Endothelial cell of hepatic sinusoid (primary cell): ENCODE results near the gene SEMA4F.
"Not testable (repeated sequence)": the region's sequence is repeated elsewhere in the genome, so short reads cannot be mapped to it uniquely, and the experiment has no call there.

ENCODE experiments used
- in situ Hi-C: cut with HindIII; loops from 2 replicates; pipeline ENCODE4 v1.10.0; 2017; ENCODE audit warnings: low sequenced_read_pairs

The SEMA4F gene, protein sequence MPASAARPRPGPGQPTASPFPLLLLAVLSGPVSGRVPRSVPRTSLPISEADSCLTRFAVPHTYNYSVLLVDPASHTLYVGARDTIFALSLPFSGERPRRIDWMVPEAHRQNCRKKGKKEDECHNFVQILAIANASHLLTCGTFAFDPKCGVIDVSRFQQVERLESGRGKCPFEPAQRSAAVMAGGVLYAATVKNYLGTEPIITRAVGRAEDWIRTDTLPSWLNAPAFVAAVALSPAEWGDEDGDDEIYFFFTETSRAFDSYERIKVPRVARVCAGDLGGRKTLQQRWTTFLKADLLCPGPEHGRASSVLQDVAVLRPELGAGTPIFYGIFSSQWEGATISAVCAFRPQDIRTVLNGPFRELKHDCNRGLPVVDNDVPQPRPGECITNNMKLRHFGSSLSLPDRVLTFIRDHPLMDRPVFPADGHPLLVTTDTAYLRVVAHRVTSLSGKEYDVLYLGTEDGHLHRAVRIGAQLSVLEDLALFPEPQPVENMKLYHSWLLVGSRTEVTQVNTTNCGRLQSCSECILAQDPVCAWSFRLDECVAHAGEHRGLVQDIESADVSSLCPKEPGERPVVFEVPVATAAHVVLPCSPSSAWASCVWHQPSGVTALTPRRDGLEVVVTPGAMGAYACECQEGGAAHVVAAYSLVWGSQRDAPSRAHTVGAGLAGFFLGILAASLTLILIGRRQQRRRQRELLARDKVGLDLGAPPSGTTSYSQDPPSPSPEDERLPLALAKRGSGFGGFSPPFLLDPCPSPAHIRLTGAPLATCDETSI

DNA sequence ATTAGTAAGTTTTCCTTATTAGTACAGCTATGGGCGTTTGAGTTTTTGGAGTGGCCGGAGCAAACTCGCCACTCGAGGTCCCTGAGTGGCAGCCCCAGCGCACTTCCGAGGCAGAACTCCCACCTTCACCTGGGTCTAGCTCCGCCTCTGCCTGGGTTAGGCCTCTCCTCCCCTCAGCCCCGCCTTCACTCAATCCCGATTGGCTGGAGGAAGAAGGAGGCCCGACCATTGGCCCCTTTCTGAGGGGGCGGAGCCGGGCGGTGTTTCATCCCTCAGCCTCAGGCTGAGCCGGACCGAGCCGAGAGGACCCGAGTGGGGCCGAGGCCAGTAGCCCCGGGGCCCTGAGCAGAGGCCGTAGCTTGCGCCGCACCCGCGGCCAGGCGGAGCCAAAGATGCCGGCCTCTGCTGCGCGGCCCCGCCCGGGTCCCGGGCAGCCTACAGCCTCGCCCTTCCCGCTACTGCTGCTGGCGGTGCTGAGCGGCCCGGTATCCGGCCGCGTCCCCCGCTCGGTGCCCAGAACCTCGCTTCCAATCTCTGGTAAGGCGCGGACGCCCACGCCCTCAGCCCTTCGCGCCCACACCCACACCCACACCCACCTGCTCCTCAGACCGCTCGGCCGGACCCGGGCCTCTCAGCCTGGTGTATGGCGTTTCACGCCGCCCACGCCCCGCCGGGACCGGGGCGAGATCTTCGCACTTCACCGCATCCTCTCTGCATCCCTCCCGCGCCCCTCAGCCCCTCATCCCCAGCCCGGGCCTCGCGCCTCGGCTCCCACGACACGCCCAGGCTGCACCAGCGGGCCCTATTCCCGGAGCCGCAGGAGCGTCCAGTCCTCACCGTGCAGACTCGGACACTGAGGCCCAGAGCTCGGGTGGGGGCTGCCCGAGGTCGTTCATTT is at the start of gene SEMA4F:
TSS of gene SEMA4F (plus strand) at position 263 of the 898 bp plus-strand sequence. CDS start at position 393, 130 bp downstream.
- in situ Hi-C loops, result no loop called here

DNA sequence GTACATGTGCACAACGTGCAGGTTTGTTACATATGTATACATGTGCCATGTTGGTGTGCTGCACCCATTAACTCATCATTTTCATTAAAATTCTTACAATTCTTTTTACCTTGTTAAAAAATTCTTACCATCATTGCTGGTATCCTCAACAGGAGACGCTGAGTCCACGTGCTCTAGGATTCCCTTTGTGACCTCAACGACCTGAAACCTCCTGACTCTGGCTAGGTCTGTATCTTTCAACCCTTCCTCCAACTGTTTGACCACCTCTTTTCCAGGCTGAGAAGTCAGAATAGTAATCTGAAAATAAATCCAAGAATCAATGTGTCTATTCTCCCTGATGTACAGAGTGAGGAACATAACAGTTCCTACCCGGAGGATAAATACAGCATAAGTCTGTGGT is 47.1 kb upstream of the SEMA4F start:
- in situ Hi-C loops, result no loop called here

DNA sequence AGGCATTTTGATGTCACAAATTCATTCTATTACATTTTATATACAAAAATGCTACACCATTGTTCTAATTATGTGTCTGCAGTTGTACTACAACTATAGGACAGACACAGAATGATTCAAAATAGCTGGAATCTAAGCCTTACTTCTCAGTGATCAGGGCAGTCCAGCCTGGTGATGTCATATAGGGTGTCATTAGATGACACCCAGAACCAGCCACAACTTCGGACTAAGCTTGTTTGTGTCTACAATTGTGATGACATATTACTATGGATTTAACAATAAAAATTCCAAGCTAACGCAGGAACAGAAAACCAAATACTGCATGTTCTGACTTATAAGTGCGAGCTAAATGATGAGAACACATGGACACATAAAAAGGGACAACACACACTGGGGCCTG is 36.9 kb upstream of the SEMA4F start:
- in situ Hi-C loops, result no loop called here

DNA sequence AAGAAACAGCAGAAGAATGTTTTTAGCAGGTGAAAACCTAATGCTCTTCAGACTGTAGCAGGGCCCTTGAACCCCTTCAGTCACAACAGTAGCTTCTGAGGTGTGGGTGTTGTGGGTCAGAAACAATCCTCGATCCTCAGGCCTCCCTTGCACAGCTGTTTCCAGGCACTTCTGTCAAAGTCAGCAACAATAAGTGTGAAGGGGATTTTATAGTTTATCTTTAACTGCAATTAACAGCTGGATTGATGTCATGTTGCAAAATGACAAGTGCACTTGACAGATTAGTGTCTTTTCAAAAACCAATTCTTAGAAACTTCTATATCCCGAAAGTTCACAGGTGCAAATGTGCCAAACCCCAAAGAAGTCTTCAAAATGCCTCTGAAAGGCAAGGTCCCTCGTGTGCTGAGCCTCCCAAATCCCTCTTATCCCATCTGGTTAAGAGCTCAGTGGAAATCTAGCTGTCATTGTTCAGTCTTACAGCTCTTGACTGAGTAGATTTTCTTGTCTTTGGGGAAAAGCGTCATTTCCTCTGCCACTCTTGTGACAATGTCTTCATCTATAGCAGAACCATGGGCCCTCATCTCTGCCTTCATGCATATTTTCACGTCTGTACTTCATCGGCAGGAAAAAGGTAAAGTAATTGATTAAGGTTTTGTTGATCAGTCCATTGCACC is 35.5 kb upstream of the SEMA4F start:
- in situ Hi-C loops, result no loop called here

DNA sequence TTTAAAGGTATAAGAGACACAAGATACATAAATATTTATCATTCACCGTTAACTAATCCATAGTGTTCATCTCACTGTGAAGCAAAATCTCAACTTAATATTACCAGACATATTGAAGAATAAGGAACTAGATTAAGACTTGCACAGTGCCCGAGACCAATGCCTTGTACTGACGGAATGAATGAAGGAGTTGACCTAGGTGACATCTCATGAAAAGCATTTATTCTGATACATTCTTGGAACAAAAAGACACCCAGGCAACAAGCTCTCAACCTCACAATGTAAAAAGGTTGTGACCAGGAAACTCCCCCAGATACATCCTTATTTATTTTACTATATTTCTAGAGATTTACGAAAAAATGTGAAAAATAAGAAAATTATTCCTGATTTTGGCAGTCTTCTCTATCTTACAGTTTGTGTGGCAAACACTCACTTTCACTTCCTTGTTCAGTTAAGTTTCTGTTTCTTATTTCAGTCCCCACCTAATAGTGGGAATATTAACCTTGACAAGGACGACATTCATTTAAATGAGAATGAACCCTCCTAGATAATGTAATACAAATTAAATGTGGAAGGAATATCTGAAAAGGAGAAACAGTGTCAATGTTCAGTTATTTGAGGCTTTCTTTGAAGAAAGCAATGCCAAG is 34.3 kb upstream of the SEMA4F start:
- in situ Hi-C loops, result no loop called here

DNA sequence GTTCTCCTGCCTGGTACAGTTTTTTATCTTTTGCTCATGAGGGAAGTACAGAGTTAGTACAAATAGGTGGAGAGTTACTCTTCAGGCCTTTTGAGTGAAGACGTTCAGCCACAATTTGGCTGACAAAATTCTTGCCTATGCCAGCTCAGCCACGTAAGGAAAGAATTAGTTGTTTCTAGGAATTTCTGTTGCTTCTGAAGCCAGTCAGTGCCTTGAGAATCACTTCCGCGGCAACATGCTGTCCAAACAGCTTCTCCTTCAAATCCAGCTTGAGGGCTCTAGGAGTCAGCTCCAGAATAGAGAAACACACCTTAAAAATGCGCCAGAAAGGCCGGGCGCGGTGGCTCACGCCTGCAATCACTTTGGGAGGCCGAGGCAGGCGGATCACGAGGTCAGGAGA is 33.4 kb upstream of the SEMA4F start:
- in situ Hi-C loops, result no loop called here

DNA sequence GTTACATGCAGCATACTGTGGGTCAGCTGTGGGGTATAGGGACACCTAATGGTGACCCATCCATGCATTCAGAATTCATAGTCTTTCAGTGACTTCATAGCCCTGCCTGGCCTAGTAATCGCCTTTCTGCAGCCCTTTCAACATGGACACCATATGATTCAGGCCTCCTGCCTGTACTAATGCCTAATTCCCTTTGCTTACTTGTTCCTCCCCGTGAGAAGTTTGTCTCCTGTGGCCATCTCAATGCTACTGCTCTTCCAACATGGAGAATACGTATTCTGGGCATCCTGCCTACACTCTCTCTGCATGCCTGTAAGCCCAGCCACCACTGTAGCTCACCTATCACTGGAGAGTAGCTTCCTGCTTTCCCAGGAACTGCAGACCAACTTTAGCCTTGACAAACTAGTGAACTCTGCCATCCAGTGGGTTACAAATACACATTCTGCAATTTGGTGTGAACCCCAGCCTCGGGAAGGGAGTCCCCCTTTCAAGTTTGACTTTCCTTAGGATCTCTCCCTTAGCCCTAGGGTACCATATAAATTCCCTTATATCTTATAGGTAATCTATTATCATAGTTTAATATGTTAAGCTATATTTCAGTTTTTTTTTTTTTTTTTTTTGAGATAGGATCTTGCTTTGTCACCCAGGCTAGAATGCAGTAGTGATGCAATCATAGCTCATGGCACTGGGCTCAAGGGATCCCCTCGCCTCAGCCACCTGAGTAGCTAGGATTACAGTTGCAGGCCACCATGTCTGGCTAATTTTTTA is 28.2 kb upstream of the SEMA4F start:
- in situ Hi-C loops, result no loop called here

DNA sequence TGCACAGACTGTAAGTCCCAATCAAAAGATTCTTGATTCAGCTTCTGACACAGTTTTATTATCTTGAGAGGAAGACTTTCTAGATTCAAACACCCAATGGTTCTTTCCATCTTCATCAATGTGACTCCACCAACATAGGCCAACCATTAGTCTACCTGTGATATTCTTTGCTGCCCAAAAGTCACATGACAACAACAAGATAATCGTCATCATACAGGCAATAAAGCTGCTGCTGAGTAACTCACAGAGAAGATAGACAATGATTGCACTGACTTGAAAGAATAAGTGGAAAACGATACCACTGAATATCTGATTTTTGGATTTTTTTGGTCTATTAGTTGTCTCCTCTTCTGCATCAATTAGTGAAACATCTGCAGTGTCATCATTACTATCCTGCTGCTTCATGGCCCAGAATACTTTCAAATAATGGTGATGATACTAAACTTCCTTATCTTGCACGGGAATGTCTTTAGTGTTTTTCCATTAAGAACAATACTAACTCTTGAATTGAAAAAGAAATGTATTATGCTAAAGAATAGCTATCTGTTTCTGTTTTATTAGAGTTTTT is 25.4 kb upstream of the SEMA4F start:
- in situ Hi-C loops, result no loop called here

DNA sequence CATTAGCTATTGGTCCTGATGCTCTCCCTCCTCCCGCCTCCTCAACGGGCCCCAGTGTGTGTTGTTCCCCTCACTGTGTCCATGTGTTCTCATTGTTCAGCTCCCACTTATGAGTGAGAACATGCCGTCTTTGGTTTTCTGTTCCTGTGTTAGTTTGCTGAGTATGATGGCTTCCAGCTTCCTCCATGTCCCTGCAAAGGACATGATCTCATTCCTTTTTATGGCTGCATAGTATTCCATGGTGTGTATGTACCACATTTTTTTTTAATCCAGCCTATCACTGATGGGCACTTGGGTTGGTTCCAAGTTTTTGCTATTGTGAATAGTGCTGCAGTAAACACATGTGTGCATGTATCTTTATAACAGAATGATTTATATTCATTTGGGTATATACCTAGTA is 23.6 kb upstream of the SEMA4F start:
- in situ Hi-C loops, result not testable (repeated sequence)

DNA sequence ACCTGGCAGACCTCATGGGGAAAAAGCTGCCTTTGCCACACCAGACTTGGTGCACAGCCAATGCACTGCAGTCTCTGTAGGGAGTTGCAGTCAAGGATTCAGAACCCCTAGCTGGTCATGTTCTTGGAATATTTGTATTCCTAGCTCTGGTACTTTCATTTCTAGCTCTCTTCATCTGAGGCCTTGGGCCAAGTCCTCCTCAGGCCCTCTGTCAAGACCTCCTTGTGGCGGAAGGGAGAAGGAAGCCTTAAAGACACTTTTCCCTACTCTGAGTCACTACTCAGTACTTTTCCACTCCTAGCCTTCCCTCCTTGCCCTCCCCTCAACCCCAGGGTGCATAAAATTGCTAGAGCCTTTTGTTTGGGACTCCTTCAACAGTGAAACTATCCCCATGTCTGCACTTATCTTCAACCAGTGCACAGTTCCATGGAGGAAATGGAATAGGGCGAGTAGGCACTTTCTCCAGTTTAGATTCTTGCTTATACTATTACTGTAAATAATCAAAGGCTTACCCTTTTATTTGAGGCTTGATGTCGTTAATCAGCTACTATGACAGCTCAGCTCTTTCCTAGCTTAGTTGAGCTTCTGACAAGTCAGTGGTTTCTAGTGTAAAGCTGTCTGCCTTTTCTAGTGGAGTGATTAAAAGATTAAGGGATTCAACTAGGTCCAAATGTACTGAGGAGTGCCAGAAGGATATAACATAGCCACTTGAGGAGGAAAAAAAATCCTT is 21.7 kb upstream of the SEMA4F start:
- in situ Hi-C loops, result no loop called here

DNA sequence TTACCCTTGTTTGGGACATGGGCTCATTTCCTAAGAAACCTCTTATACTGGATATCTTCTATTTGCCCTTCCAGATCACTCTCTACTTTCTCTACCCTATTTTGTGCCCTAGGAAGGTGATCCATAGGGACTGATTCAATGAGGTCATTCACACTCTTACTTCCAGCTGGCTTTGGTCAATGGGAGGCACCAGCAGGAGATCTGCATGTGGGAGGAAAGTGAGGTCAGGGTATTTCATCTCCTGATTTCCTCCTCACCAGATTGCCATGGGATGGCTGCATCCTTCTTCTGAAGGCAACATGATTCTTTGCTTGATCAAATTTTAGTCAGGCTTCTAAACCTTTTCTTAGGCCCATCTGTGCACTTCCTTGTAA is 21.1 kb upstream of the SEMA4F start:
- in situ Hi-C loops, result no loop called here

DNA sequence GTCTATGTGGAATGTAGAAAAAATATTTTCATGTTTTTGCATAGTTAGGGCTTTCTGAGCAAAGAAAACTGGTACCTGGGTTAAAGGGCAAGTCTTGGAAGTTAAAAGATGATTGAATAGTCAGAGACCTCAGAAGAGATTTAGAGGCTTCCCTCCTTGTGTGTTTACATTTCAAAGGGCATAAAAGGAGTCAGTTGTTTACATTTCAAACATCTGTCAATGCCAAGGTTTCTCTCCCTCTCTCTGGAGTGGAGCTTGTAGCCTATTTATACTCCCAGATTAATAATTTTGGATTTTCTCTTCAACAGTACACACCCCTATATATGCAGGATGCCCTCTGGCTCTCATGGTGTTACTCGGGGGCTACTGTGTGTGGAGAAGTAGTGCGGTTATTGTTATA is 14.5 kb upstream of the SEMA4F start:
- in situ Hi-C loops, result no loop called here

DNA sequence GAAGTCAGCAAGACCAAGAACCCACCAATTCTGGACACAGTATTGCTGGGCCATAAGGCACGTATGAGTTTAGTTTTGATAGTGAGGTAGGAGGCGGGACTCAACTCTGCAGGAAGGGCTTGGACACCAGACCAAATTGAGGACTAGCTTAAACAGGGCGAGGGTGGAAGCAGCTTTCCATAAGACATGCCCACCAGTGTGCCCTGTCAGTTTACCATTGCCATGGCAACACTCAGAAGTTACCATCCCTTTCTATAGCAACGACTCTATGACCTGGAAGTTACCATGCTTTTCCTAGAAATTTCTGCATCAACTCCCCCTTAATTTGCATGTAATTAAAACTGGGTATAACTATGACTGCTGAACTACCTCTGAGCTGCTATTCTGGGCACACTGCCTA is 8.7 kb upstream of the SEMA4F start:
- in situ Hi-C loops, result no loop called here

DNA sequence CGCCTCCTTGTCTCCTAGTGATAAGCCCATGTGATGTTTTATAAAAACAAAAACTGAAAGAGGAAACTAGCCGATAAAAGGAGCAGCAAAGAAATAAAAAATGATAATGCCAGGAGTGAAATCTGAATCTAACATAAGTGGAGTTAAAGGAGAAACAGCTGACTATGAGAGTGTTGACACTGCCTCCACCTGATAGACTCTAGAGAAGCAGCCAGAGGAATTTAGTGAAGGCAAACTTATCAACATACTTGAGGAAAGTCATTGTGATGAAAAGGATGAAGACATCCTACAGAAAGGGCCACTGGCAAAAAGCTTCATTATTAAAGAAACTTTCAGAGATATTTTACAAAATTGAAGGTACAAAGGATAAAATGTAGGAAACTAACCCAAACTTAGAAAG is 7.8 kb upstream of the SEMA4F start:
- in situ Hi-C loops, result no loop called here

DNA sequence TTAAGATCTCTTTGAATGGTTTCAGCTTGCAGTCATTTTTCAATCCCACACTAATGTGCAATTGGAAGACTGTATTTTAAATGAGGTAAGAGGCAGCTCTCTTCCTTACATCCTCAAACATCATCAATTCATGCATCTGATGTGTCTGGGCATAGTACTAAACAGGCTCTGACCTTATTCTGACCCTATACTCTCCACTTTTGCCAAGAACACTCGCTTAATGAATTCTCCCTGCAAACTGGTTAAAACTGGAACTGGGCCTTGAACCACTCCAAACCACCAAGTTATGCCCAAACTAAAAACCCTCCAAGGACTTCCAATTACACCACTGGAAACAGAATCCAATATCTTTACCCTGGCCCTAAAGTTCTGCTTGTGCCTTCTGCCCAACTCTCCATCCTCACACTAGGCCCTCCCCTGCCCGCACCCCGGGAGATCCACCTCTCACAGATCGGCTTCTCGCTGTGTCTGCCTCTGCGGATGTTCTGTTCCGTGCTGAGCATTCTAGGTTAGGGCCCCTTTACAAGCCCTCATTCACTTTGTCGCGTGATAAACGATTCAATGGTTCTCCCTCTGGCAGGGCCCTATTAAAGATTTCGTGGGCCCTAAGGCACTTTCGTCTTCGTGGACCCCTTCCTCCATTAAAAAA is 7.1 kb upstream of the SEMA4F start:
- in situ Hi-C loops, result no loop called here

DNA sequence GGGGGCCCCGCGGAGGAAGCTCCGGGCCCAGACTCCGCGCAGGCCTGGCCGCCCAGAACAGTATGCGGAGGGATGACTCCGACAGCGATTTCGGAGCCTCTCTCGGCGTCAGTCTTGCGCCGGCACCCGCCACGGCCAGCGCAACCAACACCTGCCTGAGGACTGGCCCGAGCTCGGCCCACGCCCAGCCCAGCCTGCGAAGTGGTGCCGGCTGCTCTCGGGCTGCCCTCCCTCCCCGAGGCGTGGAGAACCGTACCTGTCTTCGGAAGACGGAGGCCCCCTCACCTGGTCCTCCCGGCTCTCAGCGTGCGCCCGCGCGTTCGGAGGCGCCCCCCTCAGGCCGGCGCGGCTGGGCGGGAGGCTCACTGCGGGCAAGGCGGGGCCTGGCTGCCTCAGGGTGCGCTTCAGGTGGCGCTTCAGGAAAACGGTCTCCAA is 6.0 kb upstream of the SEMA4F start, which contains the start of gene M1AP:
TSS of gene M1AP (minus strand) at position 322 of the 435 bp plus-strand sequence. CDS start 8,055 bp downstream, outside the sequence.
- in situ Hi-C loops, result no loop called here

DNA sequence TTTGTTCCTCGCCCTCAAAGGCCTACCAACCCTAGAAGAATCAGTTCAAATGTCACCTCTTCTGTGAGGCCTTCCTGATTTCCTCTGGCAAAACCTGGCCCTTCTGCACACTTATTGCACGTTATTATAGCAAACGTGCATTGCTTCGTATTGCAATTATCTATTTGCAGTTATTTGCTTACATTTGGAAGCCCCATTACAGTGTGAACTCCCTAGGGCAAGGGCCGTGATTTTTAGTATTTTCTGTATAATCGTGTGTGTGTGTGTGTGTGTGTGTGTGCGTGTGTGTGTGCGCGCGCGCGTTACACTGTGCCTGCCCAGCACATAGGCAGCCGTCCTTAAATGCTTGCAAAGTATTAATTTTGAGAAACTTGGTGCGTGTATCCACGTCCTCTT is 460 bp upstream of the SEMA4F start:
- in situ Hi-C loops, result no loop called here

DNA sequence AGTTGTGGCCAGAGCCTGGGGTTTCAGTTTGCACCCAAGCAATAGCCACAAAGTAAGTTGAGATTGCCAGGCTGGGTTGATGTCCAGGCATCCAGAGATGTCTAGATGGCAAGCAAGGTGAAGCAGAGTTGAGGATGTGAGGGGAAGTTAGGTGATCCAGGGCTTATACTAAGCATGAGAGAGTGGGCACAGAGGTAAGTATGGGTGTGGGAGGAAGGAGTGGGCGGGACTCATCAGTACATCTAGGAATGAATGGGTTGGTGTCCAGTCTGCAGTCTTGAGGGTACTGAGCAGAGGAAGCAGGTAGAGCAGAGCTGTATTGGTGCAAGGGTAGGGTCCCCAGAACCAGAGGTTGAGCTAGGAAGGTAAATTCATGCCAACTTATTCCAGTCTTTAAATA is 1.5 kb downstream of the SEMA4F start:
- in situ Hi-C loops, result no loop called here
